ENCODE measurements around the gene PDE6A.
"Not testable (repeated sequence)": the region's sequence is repeated elsewhere in the genome, so short reads cannot be mapped to it uniquely, and the experiment has no call there.

Gene PDE6A

DNA sequence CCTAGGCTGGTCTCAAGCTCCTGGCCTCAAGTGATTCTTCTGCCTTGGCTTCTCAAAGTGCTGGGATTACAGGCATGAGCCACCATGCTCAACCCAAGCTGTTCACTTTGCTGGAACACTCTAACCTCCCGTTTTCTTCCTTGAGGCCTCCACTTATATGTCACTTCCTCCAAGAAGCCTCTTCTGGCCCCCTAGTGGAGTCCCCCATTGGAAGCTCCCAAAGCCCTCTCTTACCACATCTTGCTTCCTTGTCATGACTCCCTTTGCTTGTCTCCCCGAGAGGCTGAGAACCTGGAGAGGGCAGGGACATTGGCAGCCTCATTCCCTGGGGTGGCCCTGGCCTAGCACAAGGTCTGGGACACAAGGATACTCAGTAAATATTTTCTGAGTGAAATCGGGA lies 80.8 kb downstream of the PDE6A start:
- no peak for DNase-seq (ENCODE audit: low spot score)

DNA sequence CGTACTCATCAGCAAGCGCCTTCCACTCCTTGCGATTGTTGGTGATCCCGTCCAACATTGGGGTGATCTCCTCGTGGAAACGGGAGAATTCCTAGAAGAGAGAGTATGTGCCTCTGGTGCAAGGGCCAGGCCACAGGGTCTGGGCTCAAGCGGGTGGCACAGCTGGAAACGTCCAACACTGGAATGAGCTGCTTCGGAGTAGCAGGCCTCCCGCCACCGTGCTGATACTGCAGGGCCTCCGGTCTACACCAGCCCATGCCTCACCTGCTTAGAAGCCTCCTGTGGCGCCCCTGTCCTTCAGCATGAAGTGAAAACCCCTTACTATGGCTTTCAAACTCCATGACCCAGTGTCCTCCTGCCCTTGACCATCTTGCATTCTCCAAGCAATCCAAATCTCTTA lies 81.4 kb downstream of the PDE6A start:
- DNase-seq (ENCODE audit: low spot score) = no peak

DNA sequence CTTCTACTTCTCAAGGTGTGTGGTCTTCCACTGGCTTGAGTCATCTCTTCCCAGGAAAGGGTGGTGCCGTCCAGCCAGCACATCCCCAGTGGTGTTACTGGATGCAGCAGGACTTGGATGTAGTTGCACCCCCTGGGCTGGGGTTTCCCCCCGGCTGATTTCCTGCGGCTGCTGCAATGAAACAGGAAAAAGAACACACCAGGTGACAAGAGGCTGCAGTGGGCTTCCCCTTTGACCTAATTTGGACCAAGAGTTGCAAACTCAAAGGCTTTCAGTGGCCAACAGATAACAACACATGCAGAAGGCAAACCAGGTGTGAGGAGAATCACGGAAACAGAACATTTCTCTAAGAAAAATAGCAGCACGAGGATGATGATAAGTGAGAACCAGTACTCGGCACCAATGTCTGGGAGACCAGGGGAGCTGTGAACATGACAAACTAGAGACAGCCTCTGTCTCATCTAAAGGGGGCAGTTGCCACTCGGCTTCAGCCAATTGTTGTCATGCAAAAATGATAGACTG lies 83.7 kb downstream of the PDE6A start:
- DNase-seq (ENCODE audit: low spot score) = no peak

DNA sequence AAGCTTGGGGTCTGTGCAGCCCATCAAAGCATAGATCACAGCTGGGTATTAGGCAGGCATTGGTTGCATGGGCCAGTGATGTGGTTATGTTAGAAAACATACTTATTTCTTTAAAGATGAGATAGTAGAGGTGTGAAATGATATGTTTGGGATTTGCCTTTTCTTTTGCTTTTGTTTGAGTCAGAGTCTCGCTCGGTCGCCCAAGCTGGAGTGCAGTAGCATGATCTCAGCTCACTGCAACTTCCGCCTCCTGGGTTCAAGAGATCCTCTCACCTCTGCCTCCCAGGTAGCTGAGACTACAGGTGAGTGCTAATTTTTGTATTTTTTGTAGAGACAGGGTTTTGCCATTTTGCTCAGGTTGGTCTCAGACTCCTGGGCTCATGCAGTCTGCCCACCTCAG lies 84.8 kb downstream of the PDE6A start:
- DNase-seq (ENCODE audit: low spot score) = no peak

DNA sequence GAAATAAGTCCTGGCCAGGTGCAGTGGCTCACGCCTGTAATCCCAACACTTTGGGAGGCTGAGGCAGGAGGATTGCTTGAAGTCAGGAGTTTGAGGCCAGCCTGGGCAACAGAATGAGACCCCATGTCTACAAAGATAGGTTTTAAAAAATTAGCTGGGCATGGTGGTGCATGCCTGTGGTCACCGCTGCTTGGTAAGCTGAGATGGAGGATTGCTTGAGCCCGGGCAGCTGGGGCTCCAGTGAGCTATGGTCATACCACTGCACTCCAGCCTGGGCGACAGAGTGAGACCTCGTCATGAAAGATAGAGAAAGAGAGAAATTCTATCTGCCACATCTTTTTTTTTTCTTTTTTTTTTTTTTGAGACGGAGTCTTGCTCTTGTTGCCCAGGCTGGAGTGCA lies 86.1 kb downstream of the PDE6A start:
- DNase-seq (ENCODE audit: low spot score) = not testable (repeated sequence)

DNA sequence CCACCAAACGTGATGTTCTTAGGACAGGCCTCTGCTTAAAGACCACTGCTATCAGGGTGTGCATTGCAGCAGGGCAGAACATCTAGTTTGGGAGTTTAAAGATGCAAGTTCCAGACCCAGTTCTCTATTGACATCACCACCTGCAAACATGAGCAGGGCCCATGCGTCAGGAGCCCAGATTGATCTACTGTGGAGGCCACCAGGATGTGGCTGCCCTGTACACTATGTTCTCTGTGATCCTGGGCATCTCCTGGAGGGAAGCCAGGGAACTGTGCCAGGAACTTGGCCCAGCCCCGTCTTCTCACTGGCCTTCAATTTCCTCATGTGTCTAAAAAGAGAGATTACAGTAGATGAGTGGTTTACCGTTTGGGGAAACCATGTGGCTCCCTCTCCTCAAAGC lies 87.1 kb downstream of the PDE6A start:
- DNase-seq (ENCODE audit: low spot score) = no peak

DNA sequence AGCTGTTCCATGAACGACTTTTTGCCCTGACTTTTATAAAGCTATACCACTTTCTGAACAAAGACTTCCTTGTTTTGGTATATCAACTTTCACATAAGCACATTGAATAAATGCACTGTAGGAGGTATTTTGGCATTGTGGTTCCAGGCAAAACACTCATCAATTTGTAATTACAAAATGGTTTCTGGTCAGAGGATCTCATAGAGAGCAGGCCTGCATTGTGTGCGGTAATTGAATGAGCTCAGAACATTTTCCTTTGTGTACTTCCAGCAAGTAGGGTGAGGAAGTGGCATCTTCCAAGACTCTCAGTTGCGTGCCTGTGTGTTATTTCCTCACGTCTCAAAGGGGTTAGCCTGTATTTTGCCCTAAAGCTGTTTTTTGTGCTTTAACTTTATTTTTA lies 89.2 kb downstream of the PDE6A start:
- DNase-seq (ENCODE audit: low spot score) = no peak

DNA sequence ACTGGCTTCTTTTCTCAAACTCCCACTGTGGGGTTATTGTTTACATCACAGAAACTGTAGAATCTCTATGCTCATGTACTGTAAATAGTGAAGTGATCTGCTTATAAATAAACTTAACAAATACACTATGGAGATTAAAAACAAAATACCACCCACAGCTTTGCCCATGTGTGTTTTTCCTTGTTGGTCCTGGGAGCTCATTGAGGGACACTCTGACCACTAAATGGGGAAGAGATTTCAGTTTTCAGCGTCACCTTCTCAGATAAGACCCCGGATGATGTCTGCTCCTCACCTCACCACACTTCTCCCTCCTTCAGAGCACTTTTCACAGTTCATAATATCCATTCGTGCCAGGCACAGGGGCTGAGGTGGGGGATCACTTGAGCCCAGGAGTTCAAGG lies 89.7 kb downstream of the PDE6A start:
- no peak for DNase-seq (ENCODE audit: low spot score)

DNA sequence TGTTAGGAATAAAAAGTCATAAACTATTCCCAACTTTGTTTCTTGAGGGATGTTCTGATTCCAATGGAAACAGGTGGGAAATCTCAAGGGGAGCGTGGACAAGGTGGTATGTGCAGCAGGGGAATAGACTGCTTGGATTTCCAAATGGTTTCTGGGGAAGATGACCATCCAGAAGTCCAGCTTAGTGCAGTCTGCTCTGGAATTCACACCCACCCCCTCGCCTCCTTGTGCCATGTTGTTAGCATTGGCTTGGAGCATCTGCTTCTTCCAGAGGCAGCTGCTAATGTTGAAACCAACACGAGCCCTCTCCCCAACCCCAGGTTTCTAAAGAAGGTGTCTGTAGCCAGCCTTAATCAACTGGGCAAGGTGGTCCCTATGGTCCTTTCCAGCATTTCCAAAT lies 90.9 kb downstream of the PDE6A start:
- no peak for DNase-seq (ENCODE audit: low spot score)

DNA sequence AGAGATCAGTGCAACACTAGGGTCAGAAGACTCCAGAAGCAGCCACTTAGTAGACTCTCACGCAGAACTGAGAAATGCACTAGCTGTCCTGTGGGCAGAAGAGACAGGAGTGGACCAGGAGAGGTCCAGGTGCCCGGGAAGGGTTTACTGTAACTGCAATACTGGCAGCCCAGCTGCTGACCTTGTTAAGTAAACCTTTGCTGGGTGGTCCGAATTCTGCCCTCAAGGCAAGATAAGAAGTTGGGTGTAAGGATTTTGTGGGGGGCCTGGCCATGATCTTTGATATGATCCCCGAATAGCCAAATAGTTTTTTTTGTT lies 91.3 kb downstream of the PDE6A start:
- DNase-seq (ENCODE audit: low spot score) = no peak

DNA sequence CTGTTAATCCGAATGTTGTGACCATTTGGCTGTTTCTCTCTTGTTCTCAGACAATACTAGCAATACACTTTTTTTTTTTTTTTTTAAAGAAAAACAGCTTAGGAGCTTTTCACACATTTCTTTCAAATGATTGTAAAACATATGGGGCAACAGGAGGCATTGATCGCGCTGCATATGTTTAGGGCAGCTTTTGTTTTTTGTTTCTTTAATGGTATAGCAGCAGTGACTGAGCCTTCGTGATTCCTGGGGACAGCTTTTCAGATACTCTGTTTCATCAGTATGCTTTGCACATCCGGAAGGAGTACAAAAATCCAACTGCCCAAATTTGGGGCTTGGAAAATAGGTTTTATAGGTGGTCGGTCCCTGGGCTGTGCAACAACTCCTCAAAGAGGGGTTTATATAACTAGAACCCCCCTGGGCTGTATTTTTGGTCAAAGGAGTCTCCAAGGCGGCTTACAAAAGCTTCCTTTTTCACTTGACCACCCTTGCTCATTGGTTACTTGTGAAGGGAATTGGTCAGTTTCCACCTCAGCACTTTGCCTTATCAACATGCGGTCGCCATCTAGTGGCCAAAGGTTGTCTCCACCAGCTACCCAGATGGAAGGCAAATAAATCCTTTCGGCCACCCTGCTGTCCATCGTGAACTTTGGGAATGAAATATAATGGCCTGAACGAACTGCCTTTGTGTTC lies 91.8 kb downstream of the PDE6A start:
- peak; percentile 66 for DNase-seq (ENCODE audit: low spot score)

DNA sequence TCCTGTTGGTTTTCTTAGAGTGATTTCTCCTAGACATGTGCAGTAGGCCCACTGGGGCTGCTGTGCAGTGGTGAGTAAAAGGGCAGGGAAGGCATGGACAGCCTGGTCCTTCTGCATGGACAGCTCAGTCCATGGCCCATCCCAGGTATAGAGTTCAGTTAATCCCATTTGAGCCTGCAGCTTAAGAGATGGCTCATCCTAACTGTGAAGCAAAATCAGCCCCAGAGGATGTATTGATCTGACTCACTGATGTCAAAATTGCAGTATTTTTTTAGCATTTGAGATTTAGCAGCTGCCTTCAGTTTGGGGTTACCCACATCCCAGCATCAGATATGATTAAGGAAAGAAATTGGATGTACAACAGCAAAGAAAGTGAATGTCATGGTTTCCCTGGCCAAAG lies 93.4 kb downstream of the PDE6A start:
- no peak for DNase-seq (ENCODE audit: low spot score)

DNA sequence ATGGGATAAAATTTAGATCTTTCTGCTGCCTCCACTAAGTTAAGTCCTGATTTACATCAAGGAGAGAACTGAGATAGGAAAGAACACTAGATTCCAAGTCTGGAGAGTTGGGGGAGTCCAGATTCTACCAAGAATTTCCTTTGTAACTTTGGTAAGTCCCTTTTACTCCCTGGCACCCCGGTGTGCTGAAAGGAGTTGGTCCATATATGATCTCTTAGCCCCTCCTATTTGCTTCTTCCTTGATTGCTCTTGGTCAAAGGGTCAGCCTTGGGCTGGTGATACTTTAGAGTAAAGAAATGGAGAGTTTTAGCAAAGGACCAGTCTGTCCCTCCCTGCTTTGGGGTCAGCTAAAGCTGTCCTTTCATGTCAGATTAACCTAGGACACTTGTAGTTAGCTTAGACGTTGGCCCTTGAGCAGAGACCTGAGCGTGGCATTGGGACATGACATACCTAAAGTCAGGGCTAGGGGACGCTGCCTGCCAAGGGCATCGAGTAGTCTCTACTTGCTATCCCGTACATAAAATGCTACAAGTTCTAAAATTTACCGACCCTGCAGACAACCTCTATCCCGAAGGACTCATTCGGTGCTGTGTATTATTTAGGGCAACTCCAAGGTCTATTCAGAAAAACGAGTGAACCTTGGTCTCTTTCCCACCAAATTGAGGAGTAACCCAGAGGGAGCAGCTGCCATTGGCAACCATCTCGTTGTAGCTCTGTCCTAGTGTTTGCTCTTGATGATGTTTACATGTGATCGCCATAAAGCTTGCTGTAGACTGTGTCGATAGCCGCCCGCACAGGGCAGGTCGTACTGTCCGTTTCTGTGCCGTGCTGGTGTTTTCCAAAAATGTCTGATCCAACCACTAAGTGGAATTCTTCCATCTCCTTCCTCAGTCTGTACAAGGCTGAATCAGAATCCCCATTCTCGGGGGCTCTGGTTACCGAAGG lies 94.4 kb downstream of the PDE6A start:
- DNase-seq (ENCODE audit: low spot score) = no peak

DNA sequence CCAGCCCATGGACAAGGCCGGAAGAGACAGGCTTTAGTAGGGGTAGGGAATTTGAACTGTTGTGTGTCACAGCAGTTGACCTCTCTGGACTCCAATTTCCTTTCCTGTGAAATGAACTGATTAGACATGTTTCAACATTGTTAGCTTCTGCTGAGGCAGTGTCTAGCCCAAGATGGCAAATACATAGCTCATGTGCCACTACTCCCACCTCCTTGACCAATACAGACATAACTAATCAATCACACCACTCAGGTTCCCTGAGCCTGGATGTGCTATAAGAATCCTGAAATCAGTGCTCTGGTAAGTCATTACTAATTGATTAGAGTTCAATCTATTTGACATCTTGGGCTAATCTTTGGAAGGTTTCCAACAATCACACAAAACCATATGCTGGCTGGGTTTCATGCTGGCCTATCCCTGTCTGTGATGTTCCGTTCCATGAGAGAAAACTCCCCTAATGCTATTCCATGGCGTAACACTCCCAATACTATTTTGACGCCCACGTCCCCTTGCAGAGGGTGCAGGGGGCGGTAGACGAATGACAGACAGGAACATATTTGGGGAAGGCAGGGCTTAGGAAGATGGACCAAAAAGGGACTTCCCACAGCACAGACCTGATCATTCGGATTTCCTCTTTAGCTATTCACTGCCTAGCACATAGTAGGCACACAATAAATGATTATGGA lies 95.2 kb downstream of the PDE6A start:
- DNase-seq (ENCODE audit: low spot score) = no peak

DNA sequence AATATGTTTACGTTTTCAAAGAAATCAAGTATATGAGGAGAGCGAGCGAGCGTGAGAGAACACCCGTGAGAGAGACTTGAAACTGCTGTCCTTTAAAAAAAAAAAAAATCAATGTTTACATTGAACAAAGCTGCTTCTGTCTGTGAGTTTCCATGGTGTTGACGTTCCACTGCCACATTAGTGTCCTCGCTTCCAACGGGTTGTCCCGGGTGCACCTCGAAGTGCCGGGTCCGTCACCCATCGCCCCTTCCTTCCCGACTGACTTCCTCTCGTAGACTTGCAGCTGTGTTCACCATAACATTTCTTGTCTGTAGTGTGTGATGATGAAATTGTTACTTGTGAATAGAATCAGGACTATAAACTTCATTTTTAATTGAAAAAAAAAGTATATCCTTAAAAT lies 97.0 kb downstream of the PDE6A start:
- no peak for DNase-seq (ENCODE audit: low spot score)

DNA sequence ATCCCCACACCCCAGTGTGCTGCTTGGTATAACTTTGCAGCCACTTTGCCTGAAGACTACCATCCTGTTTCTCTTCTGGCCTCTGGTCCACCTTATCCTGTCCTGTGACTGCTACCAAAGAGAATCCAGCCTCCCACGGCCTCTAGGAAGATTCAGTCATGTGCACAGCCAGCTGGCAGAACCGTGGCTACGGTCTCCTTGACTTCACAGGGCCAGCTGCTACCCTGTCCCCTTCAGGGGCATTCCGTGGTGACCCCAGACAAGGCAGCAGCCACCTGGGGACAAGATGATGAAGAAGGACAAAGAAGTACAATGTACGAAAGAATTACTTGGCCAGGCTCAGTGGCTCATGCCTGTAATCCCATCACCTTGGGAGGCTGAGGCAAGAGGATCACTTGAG lies 98.6 kb downstream of the PDE6A start:
- DNase-seq (ENCODE audit: low spot score) = no peak

DNA sequence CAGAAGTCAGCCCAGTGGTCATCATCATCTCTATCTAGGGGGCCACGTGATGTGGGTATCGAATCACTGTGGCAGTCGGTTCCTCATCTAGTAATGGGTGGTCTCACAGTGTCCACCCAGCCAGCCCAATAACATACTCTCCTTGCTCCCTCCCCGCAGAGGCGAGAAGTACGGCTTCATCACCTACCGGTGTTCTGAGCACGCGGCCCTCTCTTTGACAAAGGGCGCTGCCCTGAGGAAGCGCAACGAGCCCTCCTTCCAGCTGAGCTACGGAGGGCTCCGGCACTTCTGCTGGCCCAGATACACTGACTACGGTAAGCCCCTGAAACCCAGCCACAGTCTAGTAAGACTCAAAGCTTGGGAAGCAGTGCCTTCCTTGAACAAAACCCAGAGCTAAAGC lies 99.0 kb downstream of the PDE6A start:
- no peak for DNase-seq (ENCODE audit: low spot score)

DNA sequence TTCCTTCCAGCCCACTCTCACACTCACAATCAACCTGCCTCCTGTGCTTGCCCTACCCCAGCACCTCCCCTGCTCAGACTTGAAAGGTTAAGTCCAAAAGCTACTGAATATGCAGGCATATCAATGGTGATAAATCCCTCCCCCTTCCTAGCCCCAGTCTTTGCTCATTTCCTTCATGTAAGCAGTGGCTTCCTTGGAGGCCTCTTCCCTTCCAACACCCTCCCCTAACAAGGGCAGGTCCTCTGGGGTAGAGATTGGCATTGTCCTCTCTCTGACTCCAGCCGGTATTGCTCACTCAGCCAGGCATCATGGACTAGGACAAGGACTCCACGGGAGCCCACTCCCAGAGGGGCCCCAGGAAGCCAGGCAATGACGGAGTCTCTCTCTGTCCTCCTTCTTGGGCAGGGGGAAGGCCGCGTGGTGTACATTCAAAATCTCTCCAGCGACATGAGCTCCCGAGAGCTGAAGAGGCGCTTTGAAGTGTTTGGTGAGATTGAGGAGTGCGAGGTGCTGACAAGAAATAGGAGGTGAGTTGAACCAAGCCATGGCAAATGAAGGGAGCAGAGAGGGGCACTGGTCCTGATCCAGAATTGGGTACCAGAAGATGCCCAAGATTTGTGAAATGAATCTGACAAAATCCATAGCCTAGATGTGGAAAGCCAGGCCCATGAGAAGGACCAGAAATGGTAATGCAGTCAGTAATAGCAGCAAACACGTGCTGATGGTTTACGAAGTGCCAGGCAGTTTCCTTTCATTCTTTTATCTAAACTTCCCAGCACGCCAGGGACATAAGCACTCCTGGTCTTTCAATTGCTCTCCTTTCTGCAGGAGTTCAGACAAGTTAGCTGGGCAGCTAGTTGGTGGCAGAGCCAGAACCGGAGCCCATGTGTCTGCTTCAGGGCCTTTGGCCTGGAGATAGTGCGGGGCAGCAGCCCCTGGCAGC lies 102.5 kb downstream of the PDE6A start:
- DNase-seq (ENCODE audit: low spot score) = no peak

DNA sequence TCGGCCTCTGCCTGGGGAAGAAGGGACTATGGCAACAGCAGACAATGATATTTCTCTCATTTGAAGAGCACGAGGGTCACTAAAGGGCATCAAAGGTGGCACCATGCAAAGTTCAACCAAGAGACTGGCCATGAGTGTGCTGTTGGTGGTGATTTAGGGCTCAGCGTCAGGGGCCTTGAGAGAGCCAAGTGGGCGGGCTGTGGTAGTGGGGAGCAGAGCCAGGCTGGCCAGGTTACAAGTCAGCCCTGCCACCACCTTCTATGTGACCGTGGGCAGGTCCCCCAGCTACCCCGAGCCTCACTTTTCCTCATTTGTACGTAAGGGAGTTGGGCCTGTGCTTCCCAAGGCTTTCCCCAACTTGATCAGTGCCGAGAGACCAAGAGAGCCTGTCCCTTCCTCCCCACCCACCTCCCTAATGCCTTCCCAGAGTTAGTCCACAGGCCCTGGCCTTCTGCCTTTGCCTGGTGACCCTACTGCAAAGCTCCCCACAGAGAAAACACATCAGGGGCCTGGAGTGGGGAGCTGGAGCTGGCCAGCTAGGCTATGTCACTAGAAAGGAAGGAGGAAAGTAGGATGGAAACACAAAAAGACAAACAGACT lies 104.3 kb downstream of the PDE6A start:
- no peak for DNase-seq (ENCODE audit: low spot score)

DNA sequence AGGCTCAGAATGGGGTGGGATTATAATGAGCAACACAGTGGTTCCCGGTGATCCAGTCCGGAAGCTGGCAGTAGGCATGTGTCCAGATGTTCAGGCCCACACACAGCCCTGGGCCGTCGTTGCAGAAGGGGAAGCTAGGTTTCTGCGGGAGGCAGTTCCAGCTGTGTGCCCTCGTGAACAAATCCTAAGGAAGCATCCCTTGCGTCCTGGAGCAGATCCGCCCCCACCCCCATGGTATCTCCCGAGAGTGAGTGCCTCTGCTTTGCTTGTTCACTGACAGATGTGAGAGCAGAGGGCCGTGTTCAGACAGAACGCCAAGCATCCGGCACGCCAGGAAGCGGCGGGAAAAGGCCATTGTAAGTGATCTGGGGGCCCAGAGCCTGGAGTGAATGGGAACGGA lies 104.8 kb downstream of the PDE6A start:
- DNase-seq (ENCODE audit: low spot score) = no peak
